Measurements from ENCODE around the gene SYMPK. TPM values are rescaled to one million over a fixed set of nuclear protein-coding genes. Genes with fewer than 3 reads are reported as not detected.
"Not testable (repeated sequence)": the region's sequence is repeated elsewhere in the genome, so short reads cannot be mapped to it uniquely, and the experiment has no call there.

The SYMPK gene
- polyA plus RNA-seq, 1 of the 3 experiments (the other 2 are of a cell fraction) = 92.7 TPM

GRCh38 chr19:45872095-45872919 lies 9.4 kb upstream of the SYMPK start (continued):
- TF ChIP-seq, protein P1, sequence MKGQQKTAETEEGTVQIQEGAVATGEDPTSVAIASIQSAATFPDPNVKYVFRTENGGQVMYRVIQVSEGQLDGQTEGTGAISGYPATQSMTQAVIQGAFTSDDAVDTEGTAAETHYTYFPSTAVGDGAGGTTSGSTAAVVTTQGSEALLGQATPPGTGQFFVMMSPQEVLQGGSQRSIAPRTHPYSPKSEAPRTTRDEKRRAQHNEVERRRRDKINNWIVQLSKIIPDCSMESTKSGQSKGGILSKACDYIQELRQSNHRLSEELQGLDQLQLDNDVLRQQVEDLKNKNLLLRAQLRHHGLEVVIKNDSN (IDR thresholded peaks at IDR 0.05; ENCODE audit: borderline replicate concordance, low read depth) = no peak

DNA sequence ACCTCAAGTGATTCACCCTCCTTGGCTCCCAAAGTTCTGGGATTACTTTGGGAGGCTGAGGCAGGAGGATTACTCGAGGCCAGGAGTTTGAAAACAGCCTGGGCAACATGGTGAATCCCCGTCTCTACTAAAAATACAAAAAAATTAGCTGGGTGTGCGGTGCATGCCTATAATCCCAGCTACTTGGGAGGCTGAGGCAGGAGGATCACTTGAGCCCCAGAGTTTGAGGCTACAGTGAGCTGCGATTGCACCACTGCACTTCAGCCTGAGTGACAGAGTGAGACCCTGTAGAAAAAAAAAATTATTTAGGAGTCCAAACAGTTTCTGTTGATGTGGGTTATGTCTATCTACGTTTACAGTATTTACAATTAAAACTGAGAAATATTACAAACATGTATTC lies 7.9 kb upstream of the SYMPK start:
- Histone ChIP-seq H3K36me3 (replicated peaks in 1 of 2; ENCODE audit: control insufficient read depth in 1 of 2, insufficient read depth in 2 of 2, low read length in 1 of 2) (no peaks in the 10 kb centered on the region), H3K4me3 (ENCODE audit: low read depth in 2 of 2, low read length in 1 of 2) (no peak overlapping the region), H2AFZ (ENCODE audit: low read depth) (no peak overlapping the region), H3K9me2 (no peaks in the 10 kb centered on the region), H3K9ac (no peak overlapping the region), H3F3A (replicated peaks; ENCODE audit: insufficient read depth) (peaks cover 10% of the 10 kb centered on the region), H3K9me3 (no peaks in the 10 kb centered on the region), H3K4me1 (ENCODE audit: control insufficient read depth in 1 of 2, insufficient read depth in 2 of 2, low read depth in 1 of 2, low read length in 1 of 2) (no peaks in the 10 kb centered on the region), H3K4me2 (no peak overlapping the region), H3K79me2 (ENCODE audit: insufficient read depth) (no peaks in the 10 kb centered on the region), H4K20me1 (ENCODE audit: insufficient read depth) (no peaks in the 10 kb centered on the region), H3K27ac (ENCODE audit: low read depth in 2 of 2, low read length in 1 of 2) (no peak overlapping the region), H3K27me3 (ENCODE audit: insufficient read depth) (no peaks in the 10 kb centered on the region; the same call in 1 of the 2 replicates)
- DNase-seq = no peak
- ChIA-PET CTCF (interaction anchor here (2.2 to 12.2 kb wide), 2 partner anchors 12 to 21 kb away, joined by 5 to 121 read pairs; partner anchors contain the start of gene IRF2BP1), POLR2A (no interaction called here)
- 77% methylated on average over 5 of the region's 5 CpGs for WGBS (ENCODE audit: low lambda C conversion rate)
- TF ChIP-seq SIN3A (IDR thresholded peaks at IDR 0.05; ENCODE audit: borderline replicate concordance, low read depth, low read length) (no peak), RCOR1 (IDR thresholded peaks at IDR 0.05; ENCODE audit: low read length) (no peak), GATA2 (CRISPR knock-in tag; IDR thresholded peaks at IDR 0.05) (no peak), FOSL2 (IDR thresholded peaks at IDR 0.05; ENCODE audit: borderline replicate concordance, low read depth) (no peak), SMC3 (IDR thresholded peaks at IDR 0.05; ENCODE audit: low read depth, low read length) (no peak), MXI1 (IDR thresholded peaks at IDR 0.05; ENCODE audit: low read depth, low read length) (no peak), NRF1 (IDR thresholded peaks at IDR 0.05; ENCODE audit: low read depth, low read length) (no peak), ZBTB33 (IDR thresholded peaks at IDR 0.05; ENCODE audit: borderline replicate concordance, low read depth) (no peak), YY1 (IDR thresholded peaks at IDR 0.05; ENCODE audit: low read depth) (no peak), POLR2AphosphoS5 (IDR thresholded peaks at IDR 0.05; ENCODE audit: low read depth, low read length) (no peak)
- TF ChIP-seq, protein P2, sequence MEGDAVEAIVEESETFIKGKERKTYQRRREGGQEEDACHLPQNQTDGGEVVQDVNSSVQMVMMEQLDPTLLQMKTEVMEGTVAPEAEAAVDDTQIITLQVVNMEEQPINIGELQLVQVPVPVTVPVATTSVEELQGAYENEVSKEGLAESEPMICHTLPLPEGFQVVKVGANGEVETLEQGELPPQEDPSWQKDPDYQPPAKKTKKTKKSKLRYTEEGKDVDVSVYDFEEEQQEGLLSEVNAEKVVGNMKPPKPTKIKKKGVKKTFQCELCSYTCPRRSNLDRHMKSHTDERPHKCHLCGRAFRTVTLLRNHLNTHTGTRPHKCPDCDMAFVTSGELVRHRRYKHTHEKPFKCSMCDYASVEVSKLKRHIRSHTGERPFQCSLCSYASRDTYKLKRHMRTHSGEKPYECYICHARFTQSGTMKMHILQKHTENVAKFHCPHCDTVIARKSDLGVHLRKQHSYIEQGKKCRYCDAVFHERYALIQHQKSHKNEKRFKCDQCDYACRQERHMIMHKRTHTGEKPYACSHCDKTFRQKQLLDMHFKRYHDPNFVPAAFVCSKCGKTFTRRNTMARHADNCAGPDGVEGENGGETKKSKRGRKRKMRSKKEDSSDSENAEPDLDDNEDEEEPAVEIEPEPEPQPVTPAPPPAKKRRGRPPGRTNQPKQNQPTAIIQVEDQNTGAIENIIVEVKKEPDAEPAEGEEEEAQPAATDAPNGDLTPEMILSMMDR (IDR thresholded peaks at IDR 0.05) = no peak

DNA sequence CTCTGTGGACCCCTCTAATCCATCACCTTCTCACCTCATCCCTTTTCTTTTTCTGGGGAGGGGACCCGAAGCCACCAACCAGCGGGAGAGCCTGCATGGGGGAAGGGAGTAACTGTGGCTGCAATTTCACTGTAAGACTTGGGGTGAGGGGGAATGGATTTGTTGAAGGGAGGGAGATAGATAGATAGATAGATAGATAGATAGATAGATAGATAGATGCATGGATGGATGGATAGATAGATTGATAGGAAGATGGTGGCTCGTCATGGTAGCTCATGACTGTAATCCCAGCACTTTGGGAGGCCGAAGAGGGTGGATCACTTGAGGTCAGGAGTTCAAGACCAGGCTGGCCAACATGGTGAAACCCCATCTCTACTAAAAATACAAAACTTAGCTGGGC lies 4.3 kb upstream of the SYMPK start:
- H3K9me2 ChIP-seq = not testable (repeated sequence)

More for the DNA sequence above, 4.3 kb upstream of the SYMPK start:
- H3K4me1 ChIP-seq (ENCODE audit: control insufficient read depth in 1 of 2, insufficient read depth in 2 of 2, low read depth in 1 of 2, low read length in 1 of 2); DNase-seq; H4K20me1 ChIP-seq (ENCODE audit: insufficient read depth); H3K4me3 ChIP-seq (ENCODE audit: low read depth in 2 of 2, low read length in 1 of 2); H3K79me2 ChIP-seq (ENCODE audit: insufficient read depth); H3K4me2 ChIP-seq; H3K36me3 ChIP-seq (replicated peaks in 1 of 2; ENCODE audit: control insufficient read depth in 1 of 2, insufficient read depth in 2 of 2, low read length in 1 of 2); H3K9me3 ChIP-seq; H2AFZ ChIP-seq (ENCODE audit: low read depth); H3K9ac ChIP-seq; POLR2A ChIA-PET; H3K27ac ChIP-seq (ENCODE audit: low read depth in 2 of 2, low read length in 1 of 2): not testable (repeated sequence)
- WGBS (ENCODE audit: low lambda C conversion rate) = 57% methylated on average over 4 of the region's 4 CpGs
- Histone ChIP-seq H3K27me3 (ENCODE audit: insufficient read depth) (peaks cover 19% of the 10 kb centered on the region; the same call in 1 of the 2 replicates), H3F3A (replicated peaks; ENCODE audit: insufficient read depth) (peaks cover 13% of the 10 kb centered on the region)
- CTCF ChIA-PET = interaction anchor here (12.2 kb wide), 1 partner anchor 16 kb away, joined by 121 read pairs; the partner anchor contains the start of gene IRF2BP1

Data from SK-N-SH (cell line).